H1 (cell line): ENCODE data around the gene PRAME.

Experiments
- EGR1 ChIP-seq: IDR thresholded peaks from 2 replicates; pipeline ENCODE4 v1.6.1; 2011; ENCODE audit warnings: low read depth, low read length, borderline replicate concordance
- GTF2F1 ChIP-seq: IDR thresholded peaks from 2 replicates; pipeline ENCODE4 v1.6.1; 2012; ENCODE audit warnings: low read depth, low read length, improper control_type of control experiment, borderline replicate concordance
- KDM1A ChIP-seq: fragments of 200-600, 300-600 bp; sonication (generic); IDR thresholded peaks from 2 replicates; pipeline ENCODE4 v1.7.1; 2016; ENCODE audit warnings: mild to moderate bottlenecking, low read length, borderline replicate concordance
- KDM5A ChIP-seq: fragments of 200-600 bp; IDR thresholded peaks from 2 replicates; pipeline ENCODE4 v1.7.1; 2012; ENCODE audit warnings: mild to moderate bottlenecking, low read length, inconsistent platforms, mixed read lengths
- POLR2AphosphoS5 ChIP-seq: IDR thresholded peaks from 2 replicates; pipeline ENCODE4 v1.6.1; 2011; ENCODE audit warnings: low read depth, low read length
- TF ChIP-seq, protein P1 (sequence below), 3 experiments: IDR thresholded peaks; 1 replicate in 2 of 3; 2 replicates in 1 of 3; pipeline versions ENCODE4 v1.5.1 to v1.6.1; 2011; ENCODE audit warnings: low read length in 3 of 3, mild to moderate bottlenecking in 3 of 3, inconsistent platforms in 2 of 3, low read depth in 1 of 3, moderate library complexity in 1 of 3; ENCODE audit not compliant: insufficient read depth in 1 of 3; ENCODE audit errors: control extremely low read depth in 1 of 3
- TF ChIP-seq, protein P2 (sequence below): IDR thresholded peaks from 2 replicates; pipeline ENCODE4 v1.6.1; 2011; ENCODE audit warnings: low read depth, mild to moderate bottlenecking, low read length; ENCODE audit not compliant: insufficient read depth
- TF ChIP-seq, protein P3 (sequence below): IDR thresholded peaks from 2 replicates; pipeline ENCODE4 v1.6.1; 2012; ENCODE audit warnings: inconsistent platforms

DNA sequence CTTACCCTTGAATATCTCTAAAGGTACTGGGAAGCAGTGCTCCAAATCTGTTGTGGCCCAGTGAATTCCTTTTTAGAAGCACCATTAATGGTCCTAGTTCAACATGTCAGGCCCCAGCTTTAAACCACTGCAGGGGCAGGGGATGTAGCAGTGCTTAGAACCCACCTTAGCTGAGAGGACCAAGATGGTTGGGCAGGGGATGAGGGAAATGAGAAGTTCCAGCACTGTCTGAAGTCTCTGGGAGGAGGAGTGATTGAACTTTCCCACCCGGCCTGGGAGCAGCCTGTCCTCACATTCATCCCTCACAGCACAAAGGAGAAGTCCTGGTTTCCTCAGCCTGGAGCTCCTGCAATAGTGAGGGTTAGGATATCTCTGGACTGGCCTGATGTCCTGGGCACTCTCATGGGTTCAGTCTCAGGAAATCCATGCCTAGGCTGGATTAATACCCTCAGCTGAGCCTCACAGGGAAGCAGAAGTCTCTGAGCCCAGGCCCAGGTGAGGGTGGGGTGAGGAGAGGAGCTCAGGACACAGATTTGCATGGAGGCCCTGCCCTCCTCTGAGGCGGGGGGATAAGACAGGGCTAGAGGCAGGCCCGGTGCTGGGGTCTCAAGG is 28.6 kb upstream of the PRAME start:
- TF ChIP-seq, protein P1, sequence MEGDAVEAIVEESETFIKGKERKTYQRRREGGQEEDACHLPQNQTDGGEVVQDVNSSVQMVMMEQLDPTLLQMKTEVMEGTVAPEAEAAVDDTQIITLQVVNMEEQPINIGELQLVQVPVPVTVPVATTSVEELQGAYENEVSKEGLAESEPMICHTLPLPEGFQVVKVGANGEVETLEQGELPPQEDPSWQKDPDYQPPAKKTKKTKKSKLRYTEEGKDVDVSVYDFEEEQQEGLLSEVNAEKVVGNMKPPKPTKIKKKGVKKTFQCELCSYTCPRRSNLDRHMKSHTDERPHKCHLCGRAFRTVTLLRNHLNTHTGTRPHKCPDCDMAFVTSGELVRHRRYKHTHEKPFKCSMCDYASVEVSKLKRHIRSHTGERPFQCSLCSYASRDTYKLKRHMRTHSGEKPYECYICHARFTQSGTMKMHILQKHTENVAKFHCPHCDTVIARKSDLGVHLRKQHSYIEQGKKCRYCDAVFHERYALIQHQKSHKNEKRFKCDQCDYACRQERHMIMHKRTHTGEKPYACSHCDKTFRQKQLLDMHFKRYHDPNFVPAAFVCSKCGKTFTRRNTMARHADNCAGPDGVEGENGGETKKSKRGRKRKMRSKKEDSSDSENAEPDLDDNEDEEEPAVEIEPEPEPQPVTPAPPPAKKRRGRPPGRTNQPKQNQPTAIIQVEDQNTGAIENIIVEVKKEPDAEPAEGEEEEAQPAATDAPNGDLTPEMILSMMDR (IDR thresholded peaks at IDR 0.05; ENCODE audit: control extremely low read depth in 1 of 3, insufficient read depth in 1 of 3, low read depth in 1 of 3, low read length in 3 of 3): no peak
- TF ChIP-seq, protein P2, sequence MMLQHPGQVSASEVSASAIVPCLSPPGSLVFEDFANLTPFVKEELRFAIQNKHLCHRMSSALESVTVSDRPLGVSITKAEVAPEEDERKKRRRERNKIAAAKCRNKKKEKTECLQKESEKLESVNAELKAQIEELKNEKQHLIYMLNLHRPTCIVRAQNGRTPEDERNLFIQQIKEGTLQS: no peak
- TF ChIP-seq GTF2F1: no peak
- TF ChIP-seq KDM5A: no peak
- TF ChIP-seq KDM1A: no peak
- TF ChIP-seq POLR2AphosphoS5: no peak
- TF ChIP-seq, protein P3, sequence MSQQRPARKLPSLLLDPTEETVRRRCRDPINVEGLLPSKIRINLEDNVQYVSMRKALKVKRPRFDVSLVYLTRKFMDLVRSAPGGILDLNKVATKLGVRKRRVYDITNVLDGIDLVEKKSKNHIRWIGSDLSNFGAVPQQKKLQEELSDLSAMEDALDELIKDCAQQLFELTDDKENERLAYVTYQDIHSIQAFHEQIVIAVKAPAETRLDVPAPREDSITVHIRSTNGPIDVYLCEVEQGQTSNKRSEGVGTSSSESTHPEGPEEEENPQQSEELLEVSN: no peak
- no peak for TF ChIP-seq EGR1
